Subcutaneous adipose tissue (tissue), 4 donors: ENCODE data around the gene TOMM5. TPM values are rescaled to one million over a fixed set of nuclear protein-coding genes. Genes with fewer than 3 reads are reported as not detected.

ENCODE experiments used
- CTCF ChIP-seq: fragments of 450-650 bp; IDR thresholded peaks from one replicate; pipeline ENCODE4 v1.5.1; 2016; ENCODE audit warnings: low read depth, mild to moderate bottlenecking, control low read depth, antibody characterized with exemption, moderate library complexity
- total RNA-seq, 4 donors: library from RNA; depleted of rRNA; stranded (reverse); fragments of >200 nt; gene quantifications; one replicate each; pipeline ENCODE4 v1.1.0, GENCODE V29; 2016

The TOMM5 gene
- total RNA-seq, 4 donors from 2014 or later, result 58.4 to 113 (median 65.9) TPM

GRCh38 chr9:37561682-37562081, 30.7 kb downstream of the TOMM5 start:
- TF ChIP-seq CTCF, result no peak

GRCh38 chr9:37559855-37560592, 32.4 kb downstream of the TOMM5 start:
- no peak for TF ChIP-seq CTCF

GRCh38 chr9:37559125-37559524, 33.3 kb downstream of the TOMM5 start:
- TF ChIP-seq CTCF, result no peak

- no peak for TF ChIP-seq CTCF
Observed at GRCh38 chr9:37555786-37556185, 36.6 kb downstream of the TOMM5 start.

DNA sequence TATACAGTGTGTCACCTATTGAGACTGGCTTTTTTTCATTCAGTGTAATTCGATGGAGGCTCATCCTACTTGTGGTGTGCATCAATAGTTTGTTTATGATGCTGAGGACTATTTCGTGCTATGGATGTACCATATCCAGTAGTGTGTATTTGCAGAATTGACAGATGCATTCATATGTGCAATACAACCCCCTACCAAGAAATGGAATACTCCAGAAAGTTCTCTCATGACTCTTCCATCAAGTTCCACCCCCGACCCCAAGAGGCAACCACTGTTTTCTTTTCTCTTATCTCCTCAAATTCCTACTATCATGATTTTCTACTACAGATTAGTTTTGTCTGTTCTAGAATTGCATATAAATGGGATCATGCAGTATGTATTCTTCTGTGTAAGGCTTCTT, 38.1 kb downstream of the TOMM5 start:
- TF ChIP-seq CTCF, result no peak

DNA sequence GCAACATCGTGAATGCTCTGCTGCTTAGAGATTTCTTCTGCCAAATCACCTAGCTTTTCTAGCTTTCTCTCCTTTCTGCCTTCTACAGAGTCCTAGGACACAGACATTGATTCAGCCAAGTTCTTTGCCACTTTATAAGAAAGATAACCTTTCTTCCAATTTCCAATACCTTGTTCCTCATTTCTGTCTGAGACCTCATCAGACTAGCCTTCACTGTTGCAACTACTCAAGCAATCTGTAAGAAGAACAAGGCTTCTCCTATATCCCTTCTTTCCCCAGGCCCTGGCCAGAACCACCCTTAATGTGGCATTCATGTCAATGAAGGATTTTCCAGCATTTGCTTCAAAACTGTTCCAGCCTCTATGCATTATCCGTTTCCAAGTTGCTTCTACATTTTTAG, 40.5 kb downstream of the TOMM5 start:
- no peak for TF ChIP-seq CTCF

- no peak for TF ChIP-seq CTCF
Observed at GRCh38 chr9:37551468-37551867, 40.9 kb downstream of the TOMM5 start.
